K562 (cell line): ENCODE measurements around the gene SLC7A10. TPM values are rescaled to one million over a fixed set of nuclear protein-coding genes. Genes with fewer than 3 reads are reported as not detected.

Experiments
- ATAC-seq: fragments of 200-7000 bp; cut with Tn5 transposase; 3 replicates; pipeline ENCODE4 v1.9.1; 2020; ENCODE audit warnings: moderate library complexity
- BruUV-seq: library from RNA; stranded (reverse); fragments of 400-500 nt; replicated peaks from 2 replicates; lab custom pipeline; 2021; lab: Mats Ljungman, UMichigan
- CTCF ChIA-PET: fragments of 300-600 bp; formaldehyde crosslinking; extraction: SDS; loops from one replicate; lab custom pipeline; 2021; ENCODE audit warnings: low intra/inter-chr PET ratio; lab: Yijun Ruan, JAX
- POLR2A ChIA-PET: fragments of 300-600, 350-650 bp; sonication (Branson Sonifier 250); formaldehyde crosslinking; extraction: SDS; loops from one replicate; lab custom pipeline; 2021; ENCODE audit warnings: antibody characterized with exemption, inconsistent platforms; lab: Yijun Ruan, JAX
- DNase-seq, 4 experiments: peaks; one replicate each; pipeline versions ENCODE4 v3.0.0 to v3.0.0-alpha.2; 2011 to 2018; ENCODE audit warnings: low spot score in 3 of 4, mixed read lengths in 3 of 4; ENCODE audit errors: extremely low read depth in 1 of 4
- FAIRE-seq: peaks from 2 replicates; lab custom pipeline; 2011; peaks lifted over from hg19 to GRCh38; lab: Jason Lieb, UNC
- H2AFZ ChIP-seq: 2 replicates; pipeline ENCODE4 v1.6.0; 2011; ENCODE audit warnings: low read depth, low read length, control low read depth, inconsistent platforms
- H3K27ac ChIP-seq: fragments of 200-600 bp; 3 replicates; pipeline ENCODE4 v1.8.0; 2011; ENCODE audit warnings: low read depth, mild to moderate bottlenecking, control low read depth, inconsistent platforms, low read length, moderate library complexity, mixed read lengths; ENCODE audit errors: extremely low read depth
- H3K27me3 ChIP-seq, 2 experiments: fragments of 300-600 bp in 1 of 2; 2 replicates in 1 of 2; 3 replicates in 1 of 2; pipeline versions ENCODE4 v1.6.0 to v1.8.0; 2011; ENCODE audit warnings: inconsistent platforms in 2 of 2, low read length in 2 of 2, mild to moderate bottlenecking in 1 of 2, mixed read lengths in 1 of 2, moderate library complexity in 1 of 2; ENCODE audit not compliant: control insufficient read depth in 2 of 2, insufficient read depth in 2 of 2
- H3K36me3 ChIP-seq: fragments of 300-600 bp; 3 replicates; pipeline ENCODE4 v1.8.0; 2011; ENCODE audit warnings: mild to moderate bottlenecking, low read length, inconsistent platforms; ENCODE audit not compliant: control insufficient read depth, insufficient read depth
- H3K4me1 ChIP-seq, 2 experiments: fragments of 200-600 bp in 1 of 2; replicated peaks in 1 of 2; 2 replicates in 1 of 2; 3 replicates in 1 of 2; pipeline versions ENCODE4 v1.5.1 to v1.8.0; 2011; ENCODE audit warnings: inconsistent platforms in 2 of 2, low read length in 2 of 2, mild to moderate bottlenecking in 1 of 2, mixed read lengths in 1 of 2, moderate library complexity in 1 of 2; ENCODE audit not compliant: control insufficient read depth in 2 of 2, insufficient read depth in 2 of 2
- H3K4me2 ChIP-seq: 2 replicates; pipeline ENCODE4 v1.6.1; 2011; ENCODE audit warnings: low read length, control low read depth, inconsistent platforms, mixed read lengths; ENCODE audit not compliant: insufficient read depth
- H3K4me3 ChIP-seq: fragments of 200-600 bp; sonication (generic), shearing (Covaris generic); 2 replicates; pipeline ENCODE4 v1.5.1; 2016; ENCODE audit warnings: control low read depth, inconsistent platforms
- H3K79me2 ChIP-seq: fragments of 200-600 bp; 3 replicates; pipeline ENCODE4 v1.8.0; 2011; ENCODE audit warnings: low read length, inconsistent platforms; ENCODE audit not compliant: control insufficient read depth, insufficient read depth
- H3K9ac ChIP-seq, 2 experiments: 2 replicates each; pipeline versions ENCODE4 v1.6.0 to v1.6.1; 2011; ENCODE audit warnings: low read depth in 2 of 2, low read length in 2 of 2, control low read depth in 1 of 2, inconsistent platforms in 1 of 2, mild to moderate bottlenecking in 1 of 2, mixed read lengths in 1 of 2; ENCODE audit not compliant: insufficient read depth in 1 of 2
- H3K9me1 ChIP-seq: one replicate; pipeline ENCODE4 v1.6.0; 2011; ENCODE audit warnings: inconsistent platforms, mild to moderate bottlenecking, low read length, moderate library complexity; ENCODE audit not compliant: control insufficient read depth, insufficient read depth
- H3K9me3 ChIP-seq: replicated peaks from 2 replicates; pipeline ENCODE4 v1.5.1; 2011; ENCODE audit warnings: low read depth, low read length, inconsistent platforms; ENCODE audit not compliant: control insufficient read depth, insufficient read depth
- H4K20me1 ChIP-seq: replicated peaks from 2 replicates; pipeline ENCODE4 v1.6.1; 2011; ENCODE audit warnings: low read length, inconsistent platforms, mixed read lengths; ENCODE audit not compliant: control insufficient read depth, insufficient read depth
- ADNP ChIP-seq: fragments of 200-800 bp; sonication (Bioruptor generic); IDR thresholded peaks from 2 replicates; pipeline ENCODE4 v1.6.1; 2016; ENCODE audit warnings: missing genetic modification characterization, missing compliant biosample characterization
- ARID4B ChIP-seq: sonication (generic); formaldehyde crosslinking; IDR thresholded peaks from 2 replicates; pipeline ENCODE4 v1.8.0; 2022; ENCODE audit warnings: mild to moderate bottlenecking, missing genetic modification reagents
- ATF1 ChIP-seq, 2 experiments: fragments of 450-650 bp in 1 of 2; IDR thresholded peaks; 2 replicates each; pipeline ENCODE4 v1.6.1; 2016; ENCODE audit warnings: missing compliant biosample characterization in 1 of 2, missing genetic modification characterization in 1 of 2
- BRCA1 ChIP-seq, 2 experiments: fragments of 450-650 bp in 1 of 2; sonication (generic) in 1 of 2; formaldehyde crosslinking in 1 of 2; IDR thresholded peaks; 2 replicates each; pipeline versions ENCODE4 v1.5.0 to v1.6.1; 2017 to 2020; ENCODE audit warnings: mild to moderate bottlenecking in 1 of 2, missing genetic modification reagents in 1 of 2
- EGR1 ChIP-seq: fragments of 450-650 bp; conservative IDR thresholded peaks from 2 replicates; pipeline ENCODE4 v1.6.1; 2017; ENCODE audit warnings: mild to moderate bottlenecking
- GATAD2A ChIP-seq: fragments of 450-650 bp; IDR thresholded peaks from 2 replicates; pipeline ENCODE4 v1.6.1; 2017
- HNRNPUL1 ChIP-seq: fragments of 200-400 bp; formaldehyde crosslinking; IDR thresholded peaks from 2 replicates; pipeline ENCODE4 v1.6.1; 2017; ENCODE audit warnings: low read length
- JUND ChIP-seq, 2 experiments: IDR thresholded peaks; 2 replicates in 1 of 2; 3 replicates in 1 of 2; pipeline ENCODE4 v1.6.1; 2011; ENCODE audit warnings: borderline replicate concordance in 2 of 2, low read depth in 2 of 2, low read length in 2 of 2, improper control_type of control experiment in 1 of 2, missing biosample characterization in 1 of 2, missing genetic modification characterization in 1 of 2, missing genetic modification reagents in 1 of 2
- MECOM ChIP-seq: fragments of 250-450 bp; sonication (Bioruptor Pico); IDR thresholded peaks from 2 replicates; pipeline ENCODE4 v1.8.0; 2022; ENCODE audit warnings: inconsistent platforms
- NFXL1 ChIP-seq: fragments of 450-650 bp; formaldehyde crosslinking; IDR thresholded peaks from 2 replicates; pipeline ENCODE4 v1.4.0; 2021; ENCODE audit warnings: mild to moderate bottlenecking
- SRSF7 ChIP-seq: fragments of 200-400 bp; formaldehyde crosslinking; optimal IDR thresholded peaks from 2 replicates; pipeline ENCODE3; 2017; ENCODE audit warnings: mild to moderate bottlenecking, low read depth, low read length
- STAT5A ChIP-seq: IDR thresholded peaks from 2 replicates; pipeline ENCODE4 v1.6.1; 2012; ENCODE audit warnings: low read length, inconsistent platforms, borderline replicate concordance
- STAT5B ChIP-seq: fragments of 250-450 bp; sonication (Bioruptor Pico); IDR thresholded peaks from 2 replicates; pipeline ENCODE4 v1.8.0; 2021; ENCODE audit warnings: mild to moderate bottlenecking, inconsistent platforms
- TAF1 ChIP-seq: IDR thresholded peaks from 2 replicates; pipeline ENCODE4 v1.6.1; 2011; ENCODE audit warnings: mild to moderate bottlenecking, low read length, moderate library complexity; ENCODE audit not compliant: insufficient read depth, control insufficient read depth, severe bottlenecking; ENCODE audit errors: extremely low read depth
- XRCC3 ChIP-seq: fragments of 450-650 bp; IDR thresholded peaks from 2 replicates; pipeline ENCODE4 v1.6.1; 2017; ENCODE audit warnings: mild to moderate bottlenecking, moderate library complexity
- ZNF175 ChIP-seq: fragments of 200-800 bp; sonication (Bioruptor generic); IDR thresholded peaks from 2 replicates; pipeline ENCODE4 v1.6.1; 2016; ENCODE audit warnings: low read depth, mild to moderate bottlenecking, missing genetic modification characterization, missing compliant biosample characterization
- ZZZ3 ChIP-seq: fragments of 450-650 bp; IDR thresholded peaks from 2 replicates; pipeline ENCODE4 v1.6.1; 2016; ENCODE audit warnings: antibody characterized with exemption, mild to moderate bottlenecking, moderate library complexity
- WGBS: fragments of 100-300 bp; shearing (Covaris generic); methylation state at CpG from one replicate; pipeline ENCODE4 v1.1.6; 2016; ENCODE audit warnings: low coverage, mixed read lengths; ENCODE audit not compliant: insufficient coverage; ENCODE audit errors: missing lambda C conversion rate; 5-methylcytosine and 5-hydroxymethylcytosine counted together
- in situ Hi-C: fragments of 300-500 bp; cut with MboI; formaldehyde crosslinking; loops from 4 replicates; pipeline ENCODE4 v1.15.0; 2018; ENCODE audit warnings: inconsistent platforms, mixed read lengths
- intact Hi-C: fragments of 100-400 bp; cut with micrococcal nuclease; formaldehyde crosslinking; loops from 2 replicates; pipeline ENCODE4 v1.14.2; 2022
- polyA plus RNA-seq, 8 experiments: library from polyadenylated mRNA; depleted of rRNA in 4 of 8; stranded (reverse) in 5 of 8; unstranded in 3 of 8; fragments of >200 nt; fragmentation: Nextera tagmentation in 2 of 8; fragmentation: Illumina TruSeq in 1 of 8; extraction: Ambion mirVana in 2 of 8; extraction: Trizol in 1 of 8; gene quantifications; 2 replicates each; pipeline versions ENCODE4 v1.2.1 to v1.2.3, GENCODE V29; 2011 to 2014; ENCODE audit warnings: inconsistent platforms in 1 of 8, missing spikeins in 1 of 8
- total RNA-seq, 7 experiments: library from RNA; depleted of rRNA in 6 of 7; stranded (reverse); fragments of >200 nt in 6 of 7; fragmentation: Illumina TruSeq in 2 of 7; extraction: Trizol in 2 of 7; gene quantifications; 2 replicates each; pipeline versions ENCODE4 v1.2.1 to v1.2.3, GENCODE V29; 2011 to 2021; ENCODE audit warnings: low replicate concordance in 1 of 7
- TF ChIP-seq, protein P1 (sequence below): sonication (generic); formaldehyde crosslinking; IDR thresholded peaks from 2 replicates; pipeline ENCODE4 v1.9.0; 2022; ENCODE audit warnings: mild to moderate bottlenecking, missing genetic modification reagents

The SLC7A10 gene
- total and polyA plus RNA-seq, 9 of the 15 experiments (the other 6 are each of a cell fraction or from before 2014, with no cell fraction given) = 0.07 TPM; not detected in 8

DNA sequence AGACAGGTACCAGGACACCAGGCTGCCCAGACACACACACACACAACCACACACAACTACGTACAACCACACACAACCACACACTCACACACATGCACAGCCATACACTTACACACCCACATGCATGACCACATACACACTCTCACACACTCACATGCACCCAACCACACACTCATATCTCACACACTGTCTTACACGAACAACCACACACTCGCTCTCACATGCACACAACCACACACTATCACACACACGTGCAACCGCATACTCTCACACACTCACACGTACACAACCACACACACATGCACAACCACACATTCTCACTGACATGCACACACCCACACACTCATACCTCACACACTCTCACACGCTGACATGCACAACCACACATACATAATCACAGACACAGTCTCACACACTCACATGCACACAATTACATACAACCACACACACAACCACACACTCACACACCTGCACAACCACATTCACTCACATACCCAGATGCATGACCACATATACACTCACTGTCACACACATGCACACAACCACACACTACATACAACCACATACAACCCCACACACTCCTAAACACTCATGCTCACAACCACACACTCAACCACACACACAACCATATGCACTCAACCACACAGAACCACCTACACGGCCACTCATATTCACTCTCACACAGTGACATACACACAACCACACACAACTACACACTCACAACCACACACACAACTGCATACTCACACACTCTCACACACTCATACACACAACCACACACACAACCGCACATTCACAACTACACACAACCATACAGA is 7.6 kb upstream of the SLC7A10 start:
- WGBS = 28% methylated on average over 9 of the region's 9 CpGs
- ATAC-seq (no peak), FAIRE-seq (no peak), DNase-seq (no peak)
- Histone ChIP-seq H3K9ac (no peak overlapping the region), H3K27ac (no peak overlapping the region), H3K27me3 (peaks cover 2 to 29% of the 10 kb centered on the region in 2 experiments; a peak in 3 of 5 replicates), H3K36me3 (no peaks in the 10 kb centered on the region), H3K9me3 (no peaks in the 10 kb centered on the region; the same call in none of the 2 replicates), H3K79me2 (no peaks in the 10 kb centered on the region), H4K20me1 (peaks cover 15% of the 10 kb centered on the region), H3K4me2 (no peak overlapping the region), H2AFZ (no peak overlapping the region), H3K4me3 (no peak overlapping the region), H3K9me1 (no peaks in the 10 kb centered on the region), H3K4me1 (peaks cover 0 to 9% of the 10 kb centered on the region in 2 experiments; a peak in 2 of 5 replicates)
- intact Hi-C loops = no loop called here
- in situ Hi-C loops = no loop called here
- BruUV-seq = no TSS peak
- POLR2A ChIA-PET = no interaction called here
- CTCF ChIA-PET = no interaction called here
- TF ChIP-seq ZZZ3 (no peak), ADNP (no peak), HNRNPUL1 (no peak), ATF1 (CRISPR knock-in tag; IDR thresholded peaks at IDR 0.05) (no peak), ATF1 (tag; IDR thresholded peaks at IDR 0.05) (no peak), MECOM (CRISPR knock-in tag) (no peak), NFXL1 (CRISPR knock-in tag) (no peak), ZNF175 (CRISPR knock-in tag) (no peak), STAT5A (no peak), BRCA1 (IDR thresholded peaks at IDR 0.05) (no peak), BRCA1 (CRISPR knock-in tag; IDR thresholded peaks at IDR 0.05) (no peak), XRCC3 (no peak), GATAD2A (no peak), EGR1 (no peak), ARID4B (no peak), STAT5B (CRISPR knock-in tag) (no peak), TAF1 (no peak), JUND (IDR thresholded peaks at IDR 0.05; ENCODE audit: borderline replicate concordance, low read depth, low read length) (no peak), JUND (tag; IDR thresholded peaks at IDR 0.05; ENCODE audit: borderline replicate concordance, low read depth, low read length) (no peak), SRSF7 (no peak)
- TF ChIP-seq, protein P1, sequence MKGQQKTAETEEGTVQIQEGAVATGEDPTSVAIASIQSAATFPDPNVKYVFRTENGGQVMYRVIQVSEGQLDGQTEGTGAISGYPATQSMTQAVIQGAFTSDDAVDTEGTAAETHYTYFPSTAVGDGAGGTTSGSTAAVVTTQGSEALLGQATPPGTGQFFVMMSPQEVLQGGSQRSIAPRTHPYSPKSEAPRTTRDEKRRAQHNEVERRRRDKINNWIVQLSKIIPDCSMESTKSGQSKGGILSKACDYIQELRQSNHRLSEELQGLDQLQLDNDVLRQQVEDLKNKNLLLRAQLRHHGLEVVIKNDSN (CRISPR knock-in tag) = no peak
